Muscle of back (tissue), 11 donors: Measurements from ENCODE around the gene C1orf198. TPM values are rescaled to one million over a fixed set of nuclear protein-coding genes. Genes with fewer than 3 reads are reported as not detected.

Source experiments
- DNase-seq, 3 donors: peaks; one replicate each; pipeline versions ENCODE4 v3.0.0 to v3.0.0-alpha.2; 2013
- polyA plus RNA-seq, 10 donors: library from polyadenylated mRNA; unstranded; fragments of 120-200 nt; gene quantifications; one replicate each; pipeline ENCODE4 v1.2.1, GENCODE V29; 2013; ENCODE audit not compliant: insufficient read length in 10 of 10

Gene C1orf198
- polyA plus RNA-seq, 10 donors: 60.8 to 86.4 (median 74.4) TPM

DNA sequence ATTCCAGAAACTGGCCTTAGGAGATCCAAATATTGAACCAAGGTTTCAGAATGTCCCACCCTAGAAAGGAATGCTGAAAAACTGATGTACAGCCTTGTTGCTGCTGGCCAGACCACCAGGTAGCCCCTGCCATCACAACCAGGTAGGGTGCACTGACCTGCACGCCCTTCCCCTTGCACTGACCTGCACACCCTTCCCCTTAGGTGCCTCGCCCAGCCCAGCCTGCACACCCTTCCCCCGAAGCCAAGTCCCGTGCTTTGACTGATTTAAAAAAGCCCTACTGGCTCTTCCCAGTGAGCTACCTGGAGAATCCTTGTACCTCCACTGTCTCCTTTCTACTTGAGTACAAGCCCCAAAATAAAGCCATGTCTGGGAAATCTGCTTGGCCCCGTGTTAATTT, 26.3 kb upstream of the C1orf198 start:
- no peak for DNase-seq

DNA sequence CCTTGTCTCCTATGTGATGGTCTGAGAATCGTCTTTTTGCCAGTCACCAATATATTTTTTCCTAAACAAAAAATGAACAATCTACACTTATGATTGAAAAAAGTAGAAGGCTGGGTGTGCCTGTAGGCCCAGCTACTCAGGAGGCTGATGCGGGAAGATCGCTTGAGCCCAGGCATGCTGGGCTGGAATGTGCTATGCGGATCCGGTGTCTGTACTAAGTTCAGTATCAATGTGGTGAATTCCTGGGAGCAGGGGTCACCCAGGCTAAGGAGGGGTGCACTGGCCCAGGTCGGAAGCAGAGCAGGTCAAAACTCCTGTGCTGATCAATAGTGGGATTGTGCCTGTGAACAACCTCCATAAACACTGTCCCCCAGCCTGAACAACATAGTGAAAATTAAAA, 25.7 kb upstream of the C1orf198 start:
- no peak for DNase-seq

DNA sequence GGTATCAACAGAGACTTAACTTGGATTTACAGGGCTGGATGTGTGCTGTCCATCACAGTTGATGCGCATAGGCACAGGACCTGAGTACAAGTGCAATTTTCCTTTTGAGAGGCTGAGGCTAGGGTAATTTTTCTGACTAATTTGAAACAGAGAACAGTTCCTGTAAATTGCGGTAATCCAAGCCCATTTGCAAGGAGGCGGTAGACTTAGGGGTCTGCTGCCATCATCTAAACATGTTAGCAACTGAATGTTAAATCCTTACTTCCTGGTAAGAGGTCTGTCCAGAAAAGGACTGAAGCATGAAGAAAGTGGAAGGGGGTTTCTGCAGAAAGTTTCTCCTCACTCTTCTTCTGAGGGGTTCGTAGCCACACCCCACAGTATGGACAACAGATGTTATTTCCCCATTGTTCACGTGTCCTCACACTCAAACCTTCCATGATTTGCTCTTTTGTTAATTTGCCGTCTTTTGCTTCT, 23.7 kb upstream of the C1orf198 start:
- peak in 2 of 3 donors; percentile 13 to 26 for DNase-seq

DNA sequence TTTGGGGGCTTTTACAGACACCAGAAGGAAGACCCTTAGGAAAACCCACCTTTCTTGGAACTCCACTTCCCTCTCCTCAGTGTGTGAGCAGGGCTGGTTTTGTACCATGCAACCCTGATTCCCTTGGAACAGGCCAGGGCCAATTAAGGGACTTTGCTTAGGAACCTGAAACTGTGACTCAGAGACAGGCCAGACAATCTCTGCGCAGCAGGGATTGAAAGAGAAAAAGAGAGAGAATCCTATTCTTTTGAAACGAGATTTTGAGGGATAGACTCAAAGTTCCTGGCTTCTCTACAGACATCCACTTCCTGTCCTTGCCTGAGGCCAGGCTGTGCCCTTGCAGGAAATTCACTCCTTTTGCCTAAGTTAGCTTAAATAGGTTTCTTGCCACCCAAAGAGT, 23.1 kb upstream of the C1orf198 start:
- DNase-seq: no peak

DNA sequence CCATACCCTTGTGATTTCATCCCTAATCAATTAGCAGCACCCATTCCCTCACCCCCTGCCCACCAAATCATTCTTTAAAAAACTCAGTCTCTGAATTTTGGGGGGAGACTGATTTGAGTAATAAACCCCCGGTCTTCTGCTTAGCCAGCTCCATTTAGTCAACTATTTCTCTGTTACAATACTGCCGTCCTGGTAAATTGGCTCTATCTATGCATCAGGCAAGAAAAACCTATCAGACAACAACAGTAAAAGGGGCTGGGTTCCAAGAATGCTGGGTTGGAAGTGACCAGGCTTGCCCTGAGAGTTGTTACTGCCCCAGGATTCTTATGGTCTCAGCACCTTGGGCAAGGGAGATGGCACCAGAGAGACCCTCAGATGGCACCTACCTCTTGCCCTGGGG, 16.3 kb upstream of the C1orf198 start:
- no peak for DNase-seq

DNA sequence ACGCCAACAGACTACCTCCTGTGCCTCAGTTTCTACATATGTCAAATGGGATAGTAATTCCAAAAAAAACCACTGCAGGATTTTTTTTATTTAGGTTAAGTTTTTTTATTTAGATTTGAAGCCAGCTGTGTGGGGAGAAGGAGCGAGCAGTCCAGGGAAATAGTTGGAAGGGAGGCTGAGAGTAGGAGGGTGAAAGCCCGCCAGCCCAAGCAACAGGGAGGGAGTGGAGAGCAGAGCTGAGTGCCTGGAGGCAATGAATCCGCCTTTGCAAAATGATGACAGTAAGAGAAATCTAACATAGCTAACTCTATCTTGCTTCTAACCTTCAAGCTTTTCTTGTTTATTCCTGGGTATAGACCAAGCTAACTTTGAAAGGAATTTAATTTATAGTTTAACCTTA, 15.6 kb upstream of the C1orf198 start:
- peak in 2 of 3 donors; percentile 58 to 77 for DNase-seq

DNA sequence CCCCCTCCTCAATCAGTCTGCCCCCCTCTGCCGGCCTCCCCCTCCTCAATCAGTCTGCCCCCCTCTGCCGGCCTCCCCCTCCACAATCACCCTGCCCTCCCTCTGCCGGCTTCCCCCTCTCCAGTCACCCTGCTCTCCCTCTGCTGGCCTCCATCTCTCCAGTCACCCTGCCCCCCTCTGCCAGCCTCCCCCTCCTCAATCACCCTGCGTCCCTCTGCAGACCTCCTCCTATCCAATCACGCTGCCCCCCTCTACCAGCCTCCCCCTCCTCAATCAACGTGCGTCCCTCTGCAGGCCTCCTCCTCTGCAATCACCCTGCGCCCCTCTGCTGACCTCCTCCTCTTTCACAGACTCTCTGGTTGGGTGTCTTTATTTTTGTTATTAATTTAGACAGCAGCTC, 11.5 kb upstream of the C1orf198 start:
- no peak for DNase-seq

DNA sequence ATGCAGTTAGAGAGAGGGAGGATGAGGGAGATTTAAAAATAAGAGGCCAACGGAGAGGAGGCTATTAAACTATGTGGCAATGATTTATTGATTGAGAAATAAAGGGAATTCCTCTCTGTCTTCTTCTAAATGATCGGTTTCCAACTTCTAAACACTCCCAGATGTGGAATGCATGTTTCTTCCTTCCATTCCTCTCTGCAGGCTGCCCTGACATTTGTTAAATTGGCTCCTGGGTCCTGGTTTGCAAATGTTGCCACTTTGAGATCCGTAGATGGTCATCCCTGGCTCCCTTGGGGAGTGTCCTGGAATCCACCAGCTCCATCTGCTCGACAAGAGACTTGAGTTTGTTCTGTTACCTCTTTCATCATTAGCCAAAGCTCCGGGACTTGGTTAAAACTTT, 10.3 kb upstream of the C1orf198 start:
- DNase-seq: peak; percentile 48 to 92 (median 86)

DNA sequence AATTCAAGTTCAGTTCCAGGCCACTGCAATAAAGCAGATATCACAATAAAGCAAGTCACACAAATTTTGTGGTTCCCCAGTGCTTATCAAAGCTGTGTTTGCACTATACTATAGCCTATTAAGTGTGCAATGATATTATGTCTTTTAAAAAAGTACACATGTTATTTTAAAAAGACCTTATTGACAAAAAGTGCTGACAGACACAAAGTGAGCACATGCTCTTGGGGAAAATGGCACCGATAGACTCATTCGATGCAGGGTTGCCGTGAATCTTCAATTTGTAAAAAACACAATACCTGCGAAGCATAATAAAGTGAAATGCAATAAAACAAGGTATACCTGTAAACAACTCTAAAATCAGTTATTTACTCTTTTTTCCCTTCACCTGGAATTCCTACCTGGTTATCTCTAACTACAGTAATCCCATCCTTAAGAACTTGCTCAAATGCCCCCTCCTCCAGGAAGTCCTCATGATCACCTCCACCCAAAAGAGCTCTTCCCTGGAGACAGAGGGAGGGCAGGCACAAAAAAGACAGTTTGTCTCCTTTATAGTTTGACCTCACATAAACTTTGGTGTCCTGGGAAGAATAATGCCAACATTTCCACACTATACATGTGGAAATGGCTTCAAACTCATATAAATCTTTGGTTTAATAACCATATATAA, 9.7 kb upstream of the C1orf198 start:
- no peak for DNase-seq

DNA sequence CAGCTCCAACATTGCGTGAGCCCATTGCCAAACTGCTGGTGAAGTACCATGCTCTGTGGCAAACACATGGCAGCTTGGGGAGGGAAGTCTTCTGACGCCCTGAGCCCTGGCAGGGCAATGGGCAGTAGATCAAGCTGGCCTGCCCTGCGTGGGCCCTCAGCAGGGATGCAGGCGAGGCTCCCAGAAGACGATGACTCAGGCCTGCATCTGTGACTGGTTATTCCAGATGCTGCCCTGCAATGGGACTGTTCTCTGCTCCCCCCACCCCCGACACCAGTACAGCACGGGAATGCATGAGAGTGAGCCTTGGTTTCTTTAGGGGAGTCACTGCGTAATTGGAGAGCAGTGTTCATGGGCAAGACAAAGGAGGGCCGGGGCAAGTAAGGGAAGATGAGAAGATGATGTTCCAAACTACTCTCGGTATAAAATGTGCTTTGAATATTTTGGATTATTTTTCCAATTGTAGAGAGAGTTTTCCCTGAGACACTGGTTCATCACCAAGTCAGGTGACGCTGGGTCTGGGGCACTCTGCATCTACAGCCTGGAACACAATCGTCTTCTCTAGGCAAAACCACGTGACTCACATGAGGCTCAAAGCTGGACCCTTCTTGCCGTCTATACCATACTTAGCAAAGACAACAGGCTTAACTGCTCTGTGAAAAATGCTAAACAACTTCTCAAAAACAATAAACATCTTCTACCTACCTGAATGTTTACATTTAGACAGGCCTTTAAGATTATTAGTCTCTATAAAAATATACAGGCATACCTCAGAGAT, 9.0 kb upstream of the C1orf198 start:
- DNase-seq: no peak

DNA sequence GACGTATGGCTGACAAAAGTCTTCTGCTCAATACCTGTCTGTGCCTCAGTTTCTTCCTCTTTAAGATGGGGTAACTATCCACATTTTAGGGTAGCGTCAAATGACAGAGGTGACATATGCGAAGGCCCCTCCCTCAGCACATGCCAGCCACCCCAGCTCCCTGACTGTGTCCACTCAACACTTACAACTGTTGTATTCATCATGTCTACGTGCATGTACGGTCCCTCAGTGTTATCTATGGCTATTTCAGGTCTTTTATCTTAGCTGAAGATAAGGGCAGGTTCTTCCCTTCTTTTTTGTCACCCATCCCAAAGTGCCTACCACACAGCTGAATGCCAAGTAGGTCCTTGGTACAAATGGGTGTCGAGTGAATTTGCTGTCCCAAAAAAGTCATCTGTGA, 8.3 kb upstream of the C1orf198 start:
- no peak for DNase-seq

DNA sequence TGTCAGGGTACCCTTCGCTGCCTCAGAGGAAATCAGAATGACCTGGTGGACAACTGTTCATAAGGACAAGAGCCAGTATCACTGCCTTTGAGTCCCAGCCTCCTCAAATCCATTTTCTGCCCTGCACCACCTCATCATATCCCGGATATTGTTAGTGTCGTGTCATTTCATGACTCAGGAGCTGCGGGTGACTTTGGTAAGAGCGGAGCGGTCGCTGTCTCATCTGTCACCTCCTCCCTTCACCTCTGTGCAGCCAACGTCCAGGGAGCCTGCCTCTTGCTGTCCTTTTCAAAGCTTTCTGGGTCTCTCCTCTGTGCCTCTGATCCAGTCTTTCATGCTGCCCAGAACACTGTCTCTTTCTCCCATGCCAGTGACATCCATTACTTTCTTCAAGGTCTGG, 7.0 kb upstream of the C1orf198 start:
- no peak for DNase-seq

DNA sequence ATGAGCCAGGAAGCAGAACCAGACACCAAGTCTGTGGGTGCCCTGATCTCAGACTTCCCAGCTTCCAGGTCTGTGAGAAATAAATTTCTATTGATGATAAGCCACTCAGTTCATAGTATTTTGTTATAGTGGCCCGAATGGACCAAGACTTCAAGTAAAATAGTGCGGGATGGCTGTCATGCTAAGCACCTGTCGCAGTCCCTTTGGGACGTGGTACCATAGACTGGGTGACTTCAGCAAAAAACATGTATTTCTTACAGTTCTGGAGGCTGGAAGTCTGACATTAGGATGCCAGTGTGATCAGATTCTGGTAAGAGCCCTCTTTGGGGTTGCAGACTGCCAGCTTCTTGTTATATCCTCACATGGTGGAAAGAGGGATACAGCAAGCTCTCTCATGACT, 2.6 kb upstream of the C1orf198 start:
- no peak for DNase-seq

DNA sequence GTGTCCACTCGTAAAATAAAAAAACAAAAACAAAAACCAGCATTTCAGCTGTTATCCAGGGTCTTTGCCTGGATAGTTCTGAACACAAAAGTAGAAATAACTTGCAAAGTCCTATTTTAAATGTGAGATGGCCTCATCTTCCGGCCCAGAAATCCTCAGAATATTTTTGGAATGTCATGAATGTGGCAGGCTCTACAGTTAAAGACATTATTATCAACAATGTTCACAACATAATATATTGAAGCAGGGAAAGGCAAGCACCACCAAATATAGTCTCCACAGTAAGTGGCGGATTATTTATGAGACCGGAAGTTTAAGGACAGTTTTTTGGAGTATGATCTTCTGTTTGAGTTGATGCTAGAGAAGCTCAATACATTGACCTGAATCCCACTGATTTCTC, 1.2 kb upstream of the C1orf198 start:
- peak in 2 of 3 donors; percentile 59 to 66 for DNase-seq

DNA sequence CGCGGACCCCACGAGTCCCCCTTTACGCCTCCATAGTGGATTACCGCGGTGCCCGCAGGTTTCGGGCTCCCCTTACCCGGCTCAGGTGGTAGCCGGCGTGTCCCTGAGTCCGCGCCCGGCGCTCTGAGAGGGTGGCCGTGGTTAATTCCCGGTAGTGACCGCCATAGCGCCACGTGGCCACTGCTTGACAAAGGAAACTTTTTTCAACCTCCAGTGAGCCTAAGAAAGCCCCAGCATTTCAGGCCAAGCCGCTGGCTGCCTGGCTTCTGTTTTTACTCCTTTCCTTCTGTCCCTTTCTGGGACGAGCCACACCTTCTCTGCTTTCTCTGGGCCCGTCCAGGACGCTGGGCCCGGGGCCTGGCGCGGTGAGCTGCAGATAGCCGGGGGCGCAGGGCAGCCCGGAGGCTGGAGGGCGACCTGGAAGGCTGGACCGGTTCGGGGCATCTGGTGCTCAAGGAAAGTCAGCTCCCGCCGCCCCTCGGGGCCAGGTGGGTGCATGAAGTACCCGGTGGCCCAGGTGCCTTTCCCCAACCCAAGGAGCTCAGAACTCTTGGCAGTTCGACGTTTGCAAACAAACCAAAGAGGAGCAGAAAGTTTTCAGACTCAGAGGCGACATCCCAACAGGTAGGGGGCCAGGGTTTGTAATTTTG, 540 bp upstream of the C1orf198 start:
- DNase-seq: peak in 1 of 3 donors; percentile 87

DNA sequence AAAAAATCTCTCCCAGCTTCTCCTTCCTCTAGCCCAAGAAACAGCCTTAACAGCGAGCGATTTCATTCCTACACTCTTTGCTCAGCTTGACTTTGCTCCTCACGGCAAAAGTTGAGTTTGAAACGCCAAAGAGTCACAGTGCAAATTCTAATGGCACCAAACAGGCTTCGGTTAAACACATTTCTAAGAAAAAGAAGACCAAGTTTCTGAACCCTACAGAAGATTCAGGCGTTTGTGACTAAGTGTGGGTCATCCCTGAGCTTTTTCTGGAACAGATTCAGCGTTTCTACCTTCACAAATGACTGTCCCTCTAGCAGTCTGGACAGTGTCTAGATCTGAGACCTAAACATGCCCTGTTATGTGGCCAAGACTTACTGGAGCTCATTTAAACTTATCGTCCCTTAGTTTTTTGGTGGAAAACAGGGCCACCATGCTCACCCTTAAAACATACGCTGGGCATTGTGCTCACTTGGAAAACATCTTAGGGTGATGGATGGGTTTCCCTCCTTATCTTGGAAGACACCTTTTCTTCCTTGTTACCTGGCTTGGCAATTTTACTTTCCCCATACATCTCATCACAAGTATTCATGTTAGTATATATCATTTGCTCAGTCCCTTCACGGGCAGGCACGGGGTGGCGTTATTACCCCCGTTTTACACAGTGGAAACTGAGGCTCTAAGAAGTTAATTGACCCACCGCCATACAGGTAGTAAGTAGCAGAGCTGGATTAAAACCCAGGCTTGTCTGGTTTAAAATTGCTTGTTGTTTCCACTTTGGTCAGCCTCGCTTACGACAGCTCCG, 1.0 kb downstream of the C1orf198 start:
- peak in 1 of 3 donors; percentile 66 for DNase-seq

DNA sequence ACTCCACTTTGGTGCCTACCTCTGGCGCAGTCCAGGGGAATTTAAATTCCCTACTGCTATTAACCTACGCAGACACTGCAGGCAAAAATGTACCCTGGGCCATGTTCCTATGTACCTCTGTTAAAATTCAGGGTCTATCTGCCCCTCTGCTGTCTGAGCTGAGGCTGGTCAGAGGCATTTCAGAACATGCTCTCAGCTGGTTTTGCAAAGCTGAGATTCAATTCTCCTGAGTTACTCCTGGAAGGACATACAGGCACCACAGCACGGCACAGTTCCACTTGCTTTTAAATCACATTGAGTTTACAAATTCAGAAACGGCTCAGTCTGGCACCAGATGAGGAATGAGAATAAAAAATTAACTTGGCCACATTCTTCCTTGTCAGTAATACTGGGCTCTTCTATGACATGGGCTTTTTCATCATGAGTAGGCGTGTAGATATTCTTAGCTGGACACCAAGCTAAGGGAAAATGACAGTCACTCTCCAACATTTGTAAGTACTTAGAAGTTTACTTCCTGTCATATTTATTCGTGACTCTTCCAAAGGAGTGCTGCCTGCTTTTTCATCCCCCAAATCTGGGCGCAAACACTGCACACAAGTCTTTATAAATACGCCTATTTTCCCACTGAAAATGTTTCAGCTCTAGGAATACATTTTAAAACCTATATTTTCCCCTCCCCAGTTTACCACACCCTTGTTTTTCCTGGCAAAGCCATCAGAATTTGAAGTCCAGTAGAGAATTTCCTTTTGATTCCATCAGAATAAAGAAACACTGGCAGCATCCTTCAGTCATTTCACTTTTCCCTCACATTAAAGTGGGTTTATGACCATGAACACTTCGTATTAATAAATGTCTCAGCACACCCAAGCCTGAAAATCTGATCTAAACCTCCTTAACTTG, 1.9 kb downstream of the C1orf198 start:
- DNase-seq: peak in 2 of 3 donors; percentile 60 to 76

DNA sequence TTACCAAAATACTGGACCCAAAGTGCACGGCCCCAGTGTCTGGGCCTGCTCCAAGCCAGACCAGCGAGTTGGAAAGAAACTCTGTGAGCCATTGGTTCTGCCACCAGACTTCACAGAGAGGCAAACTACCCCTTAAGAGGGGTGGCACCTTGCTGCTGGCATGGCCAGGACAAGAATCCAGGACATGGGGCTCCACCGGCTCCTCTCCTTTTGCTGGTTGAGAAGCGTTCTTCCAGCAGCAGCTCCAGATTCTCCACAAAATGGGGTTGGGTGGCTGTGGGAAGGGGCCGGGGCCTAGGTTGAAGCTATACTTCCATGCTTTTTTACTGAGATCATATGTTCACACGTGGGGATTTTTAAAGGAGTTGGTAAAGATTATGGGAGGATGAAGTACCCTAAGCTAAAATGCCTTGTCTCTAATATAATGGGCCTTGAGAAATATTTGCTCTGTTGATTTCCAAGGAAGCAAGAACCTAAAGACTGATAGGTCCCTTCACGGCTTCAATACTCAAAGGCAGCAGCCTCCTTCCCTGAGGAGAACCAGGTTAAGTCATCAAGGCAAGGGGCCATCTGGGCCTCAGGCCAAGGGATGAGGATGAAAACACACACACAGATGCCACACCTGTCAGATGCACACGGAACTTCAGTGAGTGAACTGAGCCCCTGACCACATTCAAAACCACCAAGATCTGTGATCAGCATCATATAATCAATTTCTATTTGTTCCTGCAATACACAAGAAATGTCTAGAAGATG, 3.1 kb downstream of the C1orf198 start:
- DNase-seq: no peak

DNA sequence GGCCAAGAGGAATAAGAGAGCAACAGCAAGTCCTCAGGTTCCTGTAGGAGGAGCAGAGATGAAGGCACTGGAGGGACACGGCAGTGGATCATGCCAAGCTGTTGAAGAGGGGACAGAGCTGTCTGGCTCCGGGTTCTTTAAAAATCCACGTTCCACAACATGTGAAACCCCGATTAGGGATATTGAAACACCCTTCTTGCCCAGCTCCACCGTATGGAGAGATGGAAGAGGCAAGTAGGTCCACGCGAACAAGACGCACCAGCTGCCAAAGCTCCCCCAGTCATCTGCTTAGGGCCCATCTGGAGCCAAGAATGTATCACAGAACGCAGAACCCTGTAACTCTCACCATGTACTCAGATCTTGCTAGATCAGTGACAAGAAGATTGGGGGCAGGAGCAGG, 3.9 kb downstream of the C1orf198 start:
- peak in 1 of 3 donors; percentile 34 for DNase-seq

DNA sequence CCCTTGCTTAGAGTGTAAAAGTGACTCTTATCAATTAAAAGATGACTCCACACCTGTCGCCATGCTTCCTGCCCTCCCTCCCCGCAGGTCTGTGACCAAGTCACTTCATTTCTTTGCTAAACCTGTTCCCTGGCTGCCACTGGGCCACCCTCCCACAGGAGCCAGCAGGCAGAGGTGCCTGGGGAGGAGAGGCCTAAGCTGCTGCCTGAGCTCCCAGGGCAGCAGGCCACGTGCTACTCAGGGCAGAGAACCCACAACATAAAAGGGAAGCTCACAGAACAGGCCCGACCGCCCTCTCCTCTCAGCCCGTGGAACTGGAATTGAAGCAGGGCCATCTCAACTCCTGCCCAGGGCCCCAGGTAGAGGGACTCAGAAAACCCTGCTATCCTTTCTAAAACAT, 4.9 kb downstream of the C1orf198 start:
- DNase-seq: no peak
